GM18520 (cell line): Measurements from ENCODE around the gene B4GALNT1.
"Not testable (repeated sequence)": the region's sequence is repeated elsewhere in the genome, so short reads cannot be mapped to it uniquely, and the experiment has no call there.

Source experiments
- ATAC-seq: cut with Tn5 transposase; IDR thresholded peaks from one replicate; pipeline ENCODE4 v1.9.1; 2021; ENCODE audit not compliant: unreplicated experiment

The B4GALNT1 gene

DNA sequence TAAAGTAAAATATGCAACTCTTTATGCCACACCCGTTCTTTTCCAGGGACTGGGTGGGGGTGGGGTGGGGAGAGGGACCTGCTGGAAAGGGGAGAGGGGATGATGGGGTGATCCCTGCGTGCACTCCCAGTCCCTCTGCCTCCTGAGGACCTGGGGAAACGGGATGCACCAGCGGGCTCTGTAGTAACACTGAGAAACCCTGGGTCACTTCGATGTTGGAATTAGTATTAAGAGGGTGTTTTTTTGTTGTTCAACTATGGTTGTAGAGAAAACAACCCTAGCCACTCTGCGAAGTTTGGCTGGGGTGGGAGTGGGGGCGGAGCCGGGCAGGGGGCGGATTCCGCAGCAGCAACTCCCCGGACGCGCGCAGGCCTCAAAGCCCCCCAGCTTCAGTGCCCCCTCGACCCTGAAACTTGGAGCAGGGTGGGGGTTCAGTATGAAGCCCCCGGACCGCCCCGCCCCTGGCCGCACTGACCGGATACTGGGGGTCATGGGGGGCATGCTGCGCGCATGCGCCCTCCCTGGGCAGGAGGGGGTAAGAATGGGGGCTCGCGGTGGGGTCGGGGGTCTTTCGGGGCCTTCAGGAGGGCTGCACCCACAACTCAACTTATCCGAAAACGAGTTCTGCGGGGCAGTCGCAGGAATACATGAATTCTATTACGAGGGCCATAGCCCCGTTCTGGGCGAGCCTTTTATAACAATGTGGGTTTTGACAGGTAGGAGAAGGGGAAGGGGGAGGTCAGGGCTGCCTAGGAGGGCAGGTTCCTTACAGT lies 23.0 kb downstream of the B4GALNT1 start:
- ATAC-seq: no peak

DNA sequence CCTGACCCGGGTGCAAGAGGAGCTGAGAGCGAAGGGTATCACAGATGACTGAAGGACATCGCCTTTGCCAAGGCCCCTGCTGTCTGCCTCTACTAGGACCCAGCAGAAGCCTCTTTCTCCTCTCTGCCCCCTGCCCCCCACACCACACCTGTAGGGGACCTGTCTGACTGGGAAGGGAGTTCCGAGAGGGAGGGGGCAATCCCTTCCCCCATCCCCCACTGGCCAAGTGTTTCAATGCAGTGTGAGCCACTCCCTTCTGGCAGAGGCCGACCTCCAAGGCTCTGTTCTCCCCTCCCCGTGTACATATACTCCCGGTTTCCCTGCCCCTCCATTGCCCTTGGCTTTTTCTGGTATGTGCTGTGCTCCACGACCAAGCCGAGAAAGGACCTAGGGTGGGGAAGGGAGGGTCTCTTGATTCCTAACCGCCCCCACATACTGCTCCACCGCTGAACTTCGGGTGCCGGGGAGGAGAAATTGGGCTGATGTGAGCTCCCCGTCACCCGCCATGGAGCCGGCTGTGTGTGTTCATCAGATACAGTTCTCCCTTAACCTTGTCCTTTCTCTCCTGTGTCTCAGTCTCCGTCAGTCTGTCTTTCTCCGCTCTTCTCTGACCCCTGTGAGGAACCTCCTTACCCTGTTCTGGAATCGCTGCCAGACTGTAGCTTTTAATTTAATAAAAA lies 23.8 kb downstream of the B4GALNT1 start:
- ATAC-seq: no peak

DNA sequence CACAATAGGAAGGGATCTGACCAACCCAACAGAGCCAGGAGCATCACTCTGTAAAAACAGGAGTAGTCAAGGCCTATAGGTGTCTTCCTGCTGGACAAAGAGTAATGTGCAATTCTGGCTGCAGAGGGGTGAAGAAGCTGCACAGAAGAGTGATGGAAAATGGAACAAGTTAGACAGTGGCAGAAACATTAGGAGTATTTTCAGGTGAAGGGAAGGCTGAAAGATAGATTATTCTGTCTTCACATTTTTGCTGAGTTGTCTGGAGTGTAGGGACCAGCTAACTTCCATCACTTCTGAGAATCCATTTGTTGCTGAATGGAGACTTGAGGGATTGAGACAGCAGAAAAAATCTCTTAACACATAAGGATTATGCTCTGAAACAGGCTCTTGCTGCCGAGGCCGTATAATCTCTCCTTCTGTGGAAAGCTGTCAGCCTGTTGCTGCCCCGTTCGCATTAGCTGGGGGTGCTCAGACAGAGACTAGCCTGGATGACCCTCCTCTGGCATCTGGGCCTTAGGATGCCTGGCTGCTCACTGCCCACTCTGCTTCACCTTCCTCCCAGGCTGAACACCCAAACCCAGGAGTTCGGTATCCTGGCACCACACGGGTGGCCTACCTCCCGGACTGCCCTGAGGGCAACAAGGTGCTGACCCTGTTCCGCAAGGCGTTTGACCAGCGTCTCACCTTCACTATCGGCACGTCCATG lies 24.9 kb downstream of the B4GALNT1 start:
- no peak for ATAC-seq

DNA sequence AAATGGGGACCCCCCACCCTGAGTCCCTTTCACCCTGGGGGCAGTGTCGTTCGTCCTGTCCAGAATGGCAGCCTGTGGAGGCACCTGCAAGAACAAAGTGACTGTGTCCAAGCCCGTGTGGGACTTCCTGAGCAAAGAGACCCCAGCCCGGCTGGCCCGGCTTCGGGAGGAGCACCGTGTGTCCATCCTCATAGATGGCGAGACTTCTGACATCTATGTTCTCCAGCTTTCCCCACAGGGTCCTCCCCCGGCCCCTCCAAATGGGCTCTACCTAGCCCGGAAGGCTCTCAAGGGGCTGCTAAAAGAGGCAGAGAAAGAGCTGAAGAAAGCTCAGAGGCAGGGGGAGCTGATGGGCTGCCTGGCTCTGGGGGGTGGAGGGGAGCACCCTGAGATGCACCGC lies 26.2 kb downstream of the B4GALNT1 start:
- no peak for ATAC-seq

DNA sequence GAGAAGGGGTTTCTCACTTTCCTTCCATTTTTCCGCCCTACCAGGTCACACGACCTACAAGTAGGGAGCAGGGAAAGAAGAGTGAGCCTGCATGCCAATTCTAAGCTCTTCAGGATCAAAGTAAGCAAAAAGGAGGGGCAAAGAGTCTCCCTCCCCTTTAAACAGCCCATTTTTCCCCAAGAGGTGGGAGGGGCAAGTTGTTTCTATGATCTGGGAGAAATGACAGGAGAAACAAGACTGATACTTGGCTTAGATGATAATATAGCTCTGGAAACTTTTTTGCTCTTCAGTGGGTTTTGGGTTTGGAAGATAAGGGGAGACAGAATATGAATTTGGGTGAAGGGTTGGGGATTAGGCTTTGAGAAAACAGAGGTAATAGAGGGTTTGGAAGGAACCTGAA lies 26.6 kb downstream of the B4GALNT1 start:
- ATAC-seq: no peak

DNA sequence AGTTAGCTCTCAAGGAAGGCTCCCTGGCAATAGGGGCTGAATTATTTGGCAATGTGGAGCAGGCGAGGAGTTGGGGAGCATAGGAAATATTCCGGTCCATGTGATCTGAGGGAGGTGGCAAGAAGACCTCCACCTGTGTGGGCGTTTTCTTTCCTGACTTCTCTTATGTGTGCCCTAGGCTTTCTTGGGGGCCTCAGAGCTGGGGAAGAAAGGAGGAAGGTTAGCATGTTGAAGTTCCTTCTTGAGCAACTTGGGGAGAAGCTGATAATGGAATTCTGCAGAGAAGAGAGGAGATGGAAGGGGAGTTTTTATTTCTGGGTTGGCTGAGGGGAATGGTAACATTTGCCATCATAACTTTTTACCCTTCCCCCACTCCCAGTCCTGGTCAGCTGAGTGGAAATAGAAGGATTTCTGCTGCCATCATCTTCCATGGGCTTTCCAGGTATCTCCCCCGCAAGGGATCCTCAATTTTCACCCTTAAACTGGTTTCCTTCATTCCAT lies 27.1 kb downstream of the B4GALNT1 start:
- no peak for ATAC-seq

DNA sequence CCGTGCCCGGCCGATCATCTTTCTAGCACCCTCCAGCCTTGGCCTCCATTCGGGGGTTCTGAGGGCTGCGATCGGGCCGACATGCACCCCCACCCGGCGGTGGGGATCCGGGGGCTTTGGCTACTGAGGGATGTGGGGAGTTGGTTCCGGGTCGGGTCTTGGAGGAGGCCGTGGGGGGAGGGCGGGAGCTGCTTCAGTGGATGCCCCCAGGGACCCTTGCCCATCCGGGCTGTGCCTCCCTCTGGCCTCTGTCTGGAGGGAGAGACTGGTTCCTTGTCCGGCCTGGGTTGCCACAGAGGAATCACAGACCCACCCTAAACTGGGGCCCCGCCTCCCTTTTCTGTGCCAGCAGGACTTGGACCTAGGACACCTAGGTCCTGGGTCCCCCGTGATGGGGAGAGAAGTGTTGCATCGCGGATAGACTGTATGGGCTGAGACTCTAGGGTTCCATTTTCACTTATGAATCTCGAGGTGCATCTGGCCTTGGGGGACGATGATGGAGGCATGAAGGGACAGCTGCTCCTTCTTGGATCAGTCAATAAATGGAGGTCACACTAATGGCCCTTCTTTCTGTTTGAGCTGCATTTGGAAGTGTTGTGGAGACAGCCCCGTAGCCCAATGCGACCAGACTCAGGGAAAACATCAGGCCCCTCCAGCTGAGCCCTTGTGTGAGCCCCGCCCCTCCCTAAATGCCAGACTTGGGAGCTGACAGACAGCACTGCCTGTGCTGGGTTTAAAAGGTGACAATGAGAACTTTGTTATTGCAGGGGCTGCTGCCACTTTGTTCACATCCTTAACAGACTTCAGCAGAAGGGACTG lies 27.8 kb downstream of the B4GALNT1 start:
- ATAC-seq: no peak

DNA sequence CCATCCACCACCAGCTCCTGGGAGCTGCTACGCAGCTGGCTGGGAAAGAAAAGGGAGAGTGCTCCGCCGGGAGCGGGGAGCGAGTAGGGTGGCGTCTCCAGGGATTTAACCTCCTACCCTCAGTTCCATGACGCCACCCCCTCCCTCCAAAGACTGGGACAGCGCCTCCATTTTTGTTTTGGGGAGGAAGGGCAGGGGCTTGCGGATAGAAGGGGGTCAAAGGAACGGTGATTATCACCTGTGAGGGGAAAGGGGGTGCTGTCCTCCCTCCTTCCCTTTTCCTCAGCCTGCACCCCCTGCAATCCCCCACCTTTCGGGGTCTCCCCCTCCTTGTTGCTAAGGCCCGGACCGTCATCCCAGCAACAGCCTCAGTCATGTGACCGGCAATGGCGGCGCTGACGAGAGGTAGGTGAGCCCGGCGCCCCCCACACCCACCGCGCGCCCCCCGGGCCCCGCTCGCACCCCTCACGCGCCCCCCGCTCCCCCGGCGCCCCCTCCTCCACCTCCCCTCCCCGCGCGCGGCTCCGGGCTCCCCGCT lies 28.5 kb downstream of the B4GALNT1 start, which contains the start of gene DTX3:
Gene DTX3, plus strand, starts transcription at position 371 of the 538 bp plus-strand sequence. CDS start 1,694 bp downstream, outside the sequence.
- no peak for ATAC-seq

DNA sequence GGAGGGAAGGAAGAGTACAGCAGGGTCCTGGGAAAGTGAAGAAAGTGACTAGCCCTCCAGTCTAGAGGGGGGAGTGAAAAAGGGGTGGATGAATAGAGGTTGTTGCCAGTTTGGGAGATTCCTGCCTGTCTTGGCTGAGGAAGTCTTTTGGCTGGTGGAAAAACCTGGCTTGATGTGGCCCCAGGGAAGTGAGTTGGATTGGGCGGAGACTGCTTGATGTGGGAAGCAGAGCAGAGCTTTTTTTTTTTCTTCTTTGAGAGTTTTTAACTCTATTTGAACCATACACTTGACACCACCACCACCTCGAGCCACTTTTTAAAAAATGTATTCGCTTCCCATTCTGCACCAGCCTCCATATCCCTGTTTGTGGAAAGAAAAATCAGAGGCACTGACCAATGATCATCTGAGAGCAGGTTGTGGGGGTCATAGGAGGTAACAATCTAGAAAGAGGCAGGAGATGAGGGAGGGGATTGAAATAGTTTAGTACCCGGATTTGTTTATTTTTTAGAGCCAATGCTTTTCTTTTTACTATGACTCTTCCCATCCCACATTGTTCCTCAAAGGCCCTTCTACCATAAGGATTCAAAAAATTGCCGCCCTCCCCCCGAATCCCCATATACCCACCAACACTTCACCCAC lies 29.1 kb downstream of the B4GALNT1 start:
- no peak for ATAC-seq

DNA sequence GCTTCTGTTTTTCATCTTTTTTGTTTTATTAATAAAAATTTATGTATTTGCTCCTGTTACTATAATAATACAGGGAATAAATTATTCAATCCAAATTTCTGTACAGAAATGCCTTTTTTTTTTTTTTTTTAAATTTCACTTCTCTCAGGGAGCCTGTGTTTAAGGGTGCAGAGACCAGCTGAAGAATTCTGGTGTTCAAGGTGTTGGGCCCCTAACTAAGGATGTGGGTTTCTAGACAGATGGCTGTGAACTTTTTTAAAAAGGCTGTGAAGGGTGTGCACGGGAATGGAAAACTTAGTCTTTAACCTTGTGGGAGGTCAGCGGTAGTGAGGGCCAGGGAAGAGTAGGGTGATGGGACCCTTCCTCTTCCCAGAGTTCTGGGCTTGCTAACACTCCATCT lies 29.7 kb downstream of the B4GALNT1 start:
- no peak for ATAC-seq

DNA sequence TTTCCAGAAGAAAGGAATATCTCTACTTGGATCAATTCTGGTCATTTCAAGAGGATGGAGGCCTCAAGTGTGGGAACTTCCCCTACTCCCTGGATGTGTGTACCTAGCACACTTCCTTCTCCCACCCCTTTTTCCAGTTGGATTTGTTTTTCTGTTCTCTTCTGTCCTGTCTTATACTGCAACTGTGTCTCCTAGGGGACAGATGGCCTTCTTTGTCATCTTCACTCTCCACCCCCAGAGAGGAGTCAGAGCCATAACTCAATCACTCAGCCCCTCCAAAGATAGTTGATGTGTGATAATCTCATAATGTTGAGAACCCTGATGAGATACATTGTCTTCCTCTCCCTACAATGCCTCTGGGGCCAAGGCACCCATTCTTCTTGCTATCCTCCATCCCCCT lies 30.5 kb downstream of the B4GALNT1 start:
- no peak for ATAC-seq

DNA sequence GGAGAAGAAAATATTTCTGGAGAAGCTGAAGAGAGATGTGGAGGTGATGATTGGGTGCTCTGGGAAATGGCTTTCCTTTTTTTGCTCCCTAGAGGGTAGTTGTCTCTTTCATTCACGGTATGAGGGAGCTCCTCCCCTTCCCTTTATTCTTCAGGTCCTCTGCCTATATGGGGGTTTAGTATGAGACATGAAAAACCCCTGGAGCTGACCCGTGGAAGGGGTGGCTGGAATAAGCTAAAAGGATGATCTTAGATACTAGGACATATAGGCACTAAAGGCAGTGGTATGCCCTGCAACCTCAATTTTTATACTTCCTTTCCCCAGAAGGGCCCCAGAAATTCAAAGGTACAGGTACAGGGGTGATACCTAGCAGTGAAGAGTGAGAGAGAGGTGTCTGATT lies 32.6 kb downstream of the B4GALNT1 start:
- no peak for ATAC-seq

DNA sequence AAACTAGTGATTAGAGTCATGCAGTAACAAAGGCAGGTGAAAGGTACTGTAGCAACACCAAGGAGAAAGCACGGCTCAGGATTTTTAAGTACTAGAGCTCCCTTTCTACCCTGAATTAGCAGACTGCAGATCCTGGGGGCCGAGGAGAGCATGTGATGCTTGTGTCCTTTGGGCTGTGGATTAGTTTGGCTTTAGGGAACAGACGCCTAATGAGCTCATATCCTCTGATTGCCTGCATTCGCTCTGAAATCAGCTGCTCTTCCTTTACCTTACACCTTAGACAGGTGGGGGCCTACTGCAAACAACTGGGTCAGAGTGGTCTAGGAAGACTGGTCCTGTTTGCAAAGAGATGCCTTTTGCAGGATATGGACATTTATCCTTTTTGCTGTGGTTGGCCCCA lies 39.8 kb downstream of the B4GALNT1 start:
- ATAC-seq: no peak

DNA sequence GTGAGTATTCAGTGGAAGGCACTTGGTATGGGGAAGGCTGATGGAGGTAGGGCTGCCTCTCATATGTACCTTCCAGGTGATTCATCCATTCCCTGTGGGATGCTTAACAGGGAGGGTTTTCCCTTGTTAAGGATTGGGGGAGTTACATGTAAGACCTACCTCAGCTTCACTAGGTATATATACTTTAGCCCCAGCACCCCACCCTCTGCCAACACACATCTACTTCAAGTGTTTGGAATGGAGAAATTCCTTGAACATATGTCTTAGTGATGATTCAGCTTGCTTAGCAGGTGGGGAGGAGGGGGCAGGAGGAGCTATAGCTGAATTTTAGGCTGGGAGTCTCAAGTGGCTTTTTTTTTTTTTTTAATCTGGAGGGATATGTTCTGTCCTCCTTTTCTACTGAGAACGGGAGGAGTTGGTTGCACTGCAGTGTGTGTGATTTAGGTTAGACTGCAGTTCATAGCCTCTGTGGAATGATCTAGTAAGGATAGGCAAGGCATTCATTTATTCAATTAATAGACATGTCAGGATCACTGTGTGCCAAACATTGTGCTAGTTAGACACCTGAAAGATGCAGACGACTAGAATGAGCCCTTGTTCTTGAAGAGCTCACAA lies 40.3 kb downstream of the B4GALNT1 start:
- no peak for ATAC-seq

DNA sequence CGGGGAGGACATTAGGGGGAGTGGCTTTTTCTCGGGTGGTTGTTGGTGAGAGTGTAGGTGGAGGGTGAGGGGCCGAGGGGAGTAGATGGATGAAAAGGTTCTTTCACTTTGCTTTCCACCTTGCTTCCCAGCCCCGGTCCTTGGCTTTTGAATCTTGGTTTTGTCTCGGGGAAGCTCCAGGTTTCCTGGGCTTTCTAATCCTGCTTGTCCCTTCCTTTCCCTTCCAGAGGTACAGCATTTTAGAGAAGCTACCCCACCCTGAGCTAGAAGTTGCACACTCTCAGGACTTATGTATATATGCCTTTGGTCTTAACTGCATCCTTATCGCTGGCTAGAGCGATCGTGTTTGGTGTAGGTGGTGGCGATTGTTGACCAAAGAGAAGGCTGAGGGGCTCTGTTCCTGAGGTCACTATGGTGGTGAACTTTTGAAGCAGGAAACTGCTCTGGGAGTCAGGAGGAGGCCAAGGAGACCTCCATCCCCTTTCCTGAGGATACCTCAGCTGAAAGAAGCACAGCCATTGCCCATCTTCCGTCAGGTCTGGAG lies 41.1 kb downstream of the B4GALNT1 start:
- no peak for ATAC-seq

DNA sequence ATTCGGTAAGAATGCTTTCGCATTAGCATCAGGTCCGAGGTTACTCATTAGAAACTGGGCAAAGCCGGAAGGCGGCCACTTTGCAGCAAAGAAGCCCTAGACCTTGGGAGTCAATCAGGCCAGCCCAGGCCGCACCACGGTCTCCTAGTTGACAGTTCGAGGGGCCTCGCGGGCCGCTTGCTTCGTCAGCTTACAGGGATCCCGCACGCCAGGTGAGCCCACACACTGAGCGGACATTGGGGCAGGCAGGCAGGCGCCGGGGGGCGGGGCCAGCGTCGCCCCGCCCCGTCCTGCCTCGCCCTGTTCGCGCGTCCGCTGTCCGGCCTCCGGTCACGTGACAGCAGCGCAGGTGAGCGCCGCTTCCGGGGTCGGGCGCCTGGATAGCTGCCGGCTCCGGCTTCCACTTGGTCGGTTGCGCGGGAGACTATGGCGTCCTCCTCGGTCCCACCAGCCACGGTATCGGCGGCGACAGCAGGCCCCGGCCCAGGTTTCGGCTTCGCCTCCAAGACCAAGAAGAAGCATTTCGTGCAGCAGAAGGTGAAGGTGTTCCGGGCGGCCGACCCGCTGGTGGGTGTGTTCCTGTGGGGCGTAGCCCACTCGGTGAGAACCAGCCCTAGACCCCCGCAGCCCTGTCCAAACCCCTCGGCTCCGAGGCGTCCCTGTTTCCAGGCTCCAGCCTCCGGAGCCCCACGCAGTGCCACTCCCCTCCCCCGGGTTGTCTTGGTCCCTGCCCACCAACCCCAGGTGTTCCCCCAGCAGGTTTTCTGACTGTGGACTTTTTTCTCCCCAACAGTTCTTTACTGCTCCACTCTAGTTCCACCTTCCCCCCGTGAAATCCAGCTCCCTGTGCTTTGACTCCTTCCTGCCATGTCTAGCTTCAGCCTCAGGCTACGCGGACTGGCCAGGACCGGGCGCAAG lies 41.9 kb downstream of the B4GALNT1 start, which contains the start of gene PIP4K2C:
Gene PIP4K2C, plus strand, starts transcription at position 329 of the 918 bp plus-strand sequence. Its CDS starts 98 bp downstream, at position 427.
- peak; percentile 91 for ATAC-seq

DNA sequence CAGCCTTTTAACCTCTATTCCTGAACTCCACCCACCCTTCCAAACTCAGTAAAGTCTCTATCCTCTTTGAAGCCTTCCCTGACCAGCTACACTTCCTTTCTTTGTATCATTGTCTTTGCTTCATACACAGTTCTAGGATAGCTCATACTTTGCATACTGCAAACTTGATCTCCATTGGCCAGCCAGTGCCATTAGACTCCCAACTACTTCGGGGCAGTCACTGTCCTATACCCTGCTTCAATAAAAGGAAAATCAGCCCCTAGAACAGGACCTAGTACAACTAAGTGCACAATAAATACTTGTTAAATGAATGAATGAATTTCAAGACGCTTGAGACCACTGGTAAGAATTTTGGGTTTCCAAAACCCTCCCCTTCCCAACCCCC lies 42.5 kb downstream of the B4GALNT1 start:
- no peak for ATAC-seq

DNA sequence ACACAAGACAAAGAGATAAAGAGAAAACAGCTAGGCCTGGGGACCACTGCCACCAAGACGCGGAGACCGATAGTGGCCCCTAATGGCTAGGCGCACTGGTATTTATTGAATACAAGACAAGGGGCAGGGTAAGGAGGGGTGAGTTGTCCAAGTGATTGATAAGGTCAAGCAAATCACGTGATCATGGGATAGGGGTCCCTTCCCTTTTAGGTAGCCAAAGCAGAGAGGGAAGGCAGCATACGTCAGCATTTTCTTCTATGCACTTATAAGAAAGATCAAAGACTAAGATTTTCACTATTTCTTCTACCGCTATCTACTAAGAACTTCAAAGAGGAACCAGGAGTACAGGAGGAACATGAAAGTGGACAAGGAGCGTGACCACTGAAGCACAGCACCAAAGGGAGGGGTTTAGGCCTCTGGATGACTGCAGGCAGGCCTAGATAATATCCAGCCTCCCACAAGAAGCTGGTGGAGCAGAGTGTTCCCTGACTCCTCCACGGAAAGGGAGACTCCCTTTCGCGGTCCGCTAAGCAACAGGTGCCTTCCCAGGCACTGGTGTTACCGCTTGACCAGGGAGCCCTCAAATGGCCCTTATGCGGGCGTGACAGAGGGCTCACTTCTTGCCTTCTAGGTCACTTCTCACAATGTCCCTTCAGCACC lies 43.9 kb downstream of the B4GALNT1 start:
- ATAC-seq: not testable (repeated sequence)
